Activated CD4-positive, alpha-beta T cell treated with anti-CD3 and anti-CD28 coated beads, Interleukin-2, amount 10 ng/mL, durations not matched to agents 7 days and 5 days (primary cell): Measurements from ENCODE around the gene TRRAP. TPM values are rescaled to one million over a fixed set of nuclear protein-coding genes. Genes with fewer than 3 reads are reported as not detected.

ENCODE experiments used
- CTCF ChIA-PET: fragments of 350-600 bp; sonication (Branson Sonifier 250); formaldehyde crosslinking; loops from one replicate; lab custom pipeline; 2021; ENCODE audit warnings: antibody characterized with exemption; lab: Charles Lee
- POLR2A ChIA-PET: fragments of 350-600 bp; sonication (Branson Sonifier 250); formaldehyde crosslinking; loops from one replicate; lab custom pipeline; 2021; ENCODE audit warnings: antibody characterized with exemption; lab: Charles Lee
- DNase-seq: peaks from one replicate; pipeline ENCODE4 v3.0.0-alpha.2; 2020
- H3K27ac Mint-ChIP-seq: one replicate; pipeline ENCODE4 v1.8.0; 2021; ENCODE audit warnings: mild to moderate bottlenecking, moderate library complexity, mixed read lengths
- H3K27me3 Mint-ChIP-seq: one replicate; pipeline ENCODE4 v1.8.0; 2021; ENCODE audit warnings: mixed read lengths
- H3K36me3 Mint-ChIP-seq: one replicate; pipeline ENCODE4 v1.8.0; 2021; ENCODE audit warnings: low read depth, mixed read lengths
- H3K4me1 Mint-ChIP-seq: one replicate; pipeline ENCODE4 v1.8.0; 2021; ENCODE audit warnings: mixed read lengths
- H3K4me3 Mint-ChIP-seq: one replicate; pipeline ENCODE4 v1.8.0; 2021; ENCODE audit warnings: mild to moderate bottlenecking, moderate library complexity, mixed read lengths
- H3K9me3 Mint-ChIP-seq: one replicate; pipeline ENCODE4 v1.8.0; 2021; ENCODE audit warnings: mixed read lengths
- total RNA-seq, 2 experiments: library from RNA; stranded (reverse); gene quantifications; one replicate each; pipeline ENCODE4 v1.2.3, GENCODE V29; 2021

The TRRAP gene
- total RNA-seq, 2 experiments from 2014 or later, result 63.4 to 65.1 TPM

GRCh38 chr7:98968621-98969020 lies 90.3 kb downstream of the TRRAP start:
- Mint-ChIP-seq H3K4me1 (no peaks in the 10 kb centered on the region), H3K36me3 (peaks cover 60% of the 10 kb centered on the region), H3K9me3 (no peaks in the 10 kb centered on the region), H3K27me3 (no peaks in the 10 kb centered on the region), H3K27ac (peak overlapping the region; percentile 19), H3K4me3 (no peak overlapping the region)
- DNase-seq, result no peak
- POLR2A ChIA-PET, result no interaction called here
- CTCF ChIA-PET, result interaction anchor here (0.6 kb wide), 1 partner anchor 60 kb away, joined by 3 read pairs; no protein-coding TSS in a partner anchor

- Mint-ChIP-seq H3K27me3 (no peaks in the 10 kb centered on the region), H3K27ac (no peak overlapping the region), H3K36me3 (peaks cover 63% of the 10 kb centered on the region), H3K9me3 (no peaks in the 10 kb centered on the region), H3K4me1 (no peaks in the 10 kb centered on the region), H3K4me3 (no peak overlapping the region)
- POLR2A ChIA-PET, result no interaction called here
- no peak for DNase-seq
- CTCF ChIA-PET, result no interaction called here
These were observed 91.1 kb downstream of the TRRAP start for GRCh38 chr7:98969386-98969785.

- no peak for DNase-seq
- Mint-ChIP-seq H3K27me3 (no peaks in the 10 kb centered on the region), H3K36me3 (peaks cover 63% of the 10 kb centered on the region), H3K4me1 (no peaks in the 10 kb centered on the region), H3K4me3 (no peak overlapping the region), H3K9me3 (no peaks in the 10 kb centered on the region), H3K27ac (no peak overlapping the region)
- ChIA-PET CTCF (no interaction called here), POLR2A (no interaction called here)
These were observed 91.8 kb downstream of the TRRAP start for GRCh38 chr7:98970016-98970615.

DNA sequence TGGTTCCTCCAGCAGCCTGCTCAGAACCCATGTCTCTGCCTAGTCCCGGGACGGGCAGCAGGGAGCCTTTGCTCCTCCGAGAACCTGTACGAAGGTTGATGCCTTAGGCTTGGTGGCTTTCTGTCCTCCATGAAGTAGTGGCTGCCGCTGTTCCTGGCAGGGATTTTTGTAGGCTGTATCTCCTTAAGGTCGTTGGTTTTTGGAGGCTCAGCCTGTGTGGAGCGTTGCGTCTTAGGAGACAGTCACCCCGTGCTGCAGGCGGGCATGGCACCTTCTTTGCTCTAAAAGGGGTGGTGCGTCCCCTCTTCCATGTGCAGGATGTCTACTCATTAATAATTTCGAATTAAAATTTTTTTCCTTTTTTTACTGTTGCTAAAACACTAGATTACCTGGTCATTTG lies 92.5 kb downstream of the TRRAP start:
- Mint-ChIP-seq H3K9me3 (no peaks in the 10 kb centered on the region), H3K27me3 (no peaks in the 10 kb centered on the region), H3K27ac (no peak overlapping the region), H3K36me3 (peaks cover 59% of the 10 kb centered on the region), H3K4me1 (no peaks in the 10 kb centered on the region), H3K4me3 (no peak overlapping the region)
- no peak for DNase-seq
- ChIA-PET POLR2A (no interaction called here), CTCF (no interaction called here)

GRCh38 chr7:98974205-98974604 lies 95.9 kb downstream of the TRRAP start:
- CTCF ChIA-PET, result no interaction called here
- no peaks in the 10 kb centered on the region for H3K9me3 Mint-ChIP-seq
- H3K4me3 Mint-ChIP-seq, result no peak overlapping the region
- H3K27ac Mint-ChIP-seq, result no peak overlapping the region
- POLR2A ChIA-PET, result interaction anchor here (0.6 kb wide), 1 partner anchor 182 kb away, joined by 3 read pairs; no protein-coding TSS in a partner anchor
- H3K36me3 Mint-ChIP-seq, result peaks cover 61% of the 10 kb centered on the region
- DNase-seq, result no peak
- H3K4me1 Mint-ChIP-seq, result no peaks in the 10 kb centered on the region
- H3K27me3 Mint-ChIP-seq, result no peaks in the 10 kb centered on the region

GRCh38 chr7:98974906-98975816 lies 96.8 kb downstream of the TRRAP start:
- no peaks in the 10 kb centered on the region for H3K27me3 Mint-ChIP-seq
- POLR2A ChIA-PET, result no interaction called here
- peaks cover 60% of the 10 kb centered on the region for H3K36me3 Mint-ChIP-seq
- no peaks in the 10 kb centered on the region for H3K9me3 Mint-ChIP-seq
- CTCF ChIA-PET, result no interaction called here
- H3K4me3 Mint-ChIP-seq, result no peak overlapping the region
- DNase-seq, result no peak
- H3K27ac Mint-ChIP-seq, result no peak overlapping the region
- H3K4me1 Mint-ChIP-seq, result no peaks in the 10 kb centered on the region

DNA sequence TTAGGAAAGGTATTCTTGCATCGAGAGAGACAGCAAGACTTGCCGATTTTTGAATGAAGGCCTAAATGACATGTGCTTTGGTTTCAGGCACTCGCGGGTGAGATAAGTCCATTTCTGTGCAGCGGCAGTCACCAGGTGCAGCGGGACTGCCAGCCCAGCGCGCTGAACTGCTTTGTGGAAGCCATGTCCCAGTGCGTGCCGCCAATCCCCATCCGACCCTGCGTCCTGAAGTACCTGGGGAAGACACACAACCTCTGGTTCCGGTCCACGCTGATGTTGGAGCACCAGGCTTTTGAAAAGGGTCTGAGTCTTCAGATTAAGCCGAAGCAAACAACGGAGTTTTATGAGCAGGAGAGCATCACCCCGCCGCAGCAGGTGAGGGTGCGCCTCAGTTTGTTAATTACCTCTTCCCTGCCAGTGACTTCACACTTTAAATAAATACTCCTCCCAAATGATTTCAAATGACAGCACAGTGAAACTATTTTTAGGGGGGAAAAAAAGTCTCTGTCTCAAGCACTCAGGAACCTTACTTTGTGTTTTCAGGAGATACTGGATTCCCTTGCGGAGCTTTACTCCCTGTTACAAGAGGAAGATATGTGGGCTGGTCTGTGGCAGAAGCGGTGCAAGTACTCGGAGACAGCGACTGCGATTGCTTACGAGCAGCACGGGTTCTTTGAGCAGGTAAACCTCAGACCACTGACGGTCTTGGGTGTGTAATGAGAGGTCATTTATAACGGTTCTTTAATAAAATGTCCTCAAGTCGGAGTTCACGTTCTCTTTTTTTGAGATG lies 98.3 kb downstream of the TRRAP start:
- no peaks in the 10 kb centered on the region for H3K9me3 Mint-ChIP-seq
- peaks cover 59% of the 10 kb centered on the region for H3K36me3 Mint-ChIP-seq
- no peaks in the 10 kb centered on the region for H3K4me1 Mint-ChIP-seq
- no peak overlapping the region for H3K27ac Mint-ChIP-seq
- H3K27me3 Mint-ChIP-seq, result no peaks in the 10 kb centered on the region
- no peak for DNase-seq
- ChIA-PET CTCF (no interaction called here), POLR2A (interaction anchor here (0.7 kb wide), 1 partner anchor 103 kb away, joined by 3 read pairs; no protein-coding TSS in a partner anchor)
- no peak overlapping the region for H3K4me3 Mint-ChIP-seq

- POLR2A ChIA-PET, result no interaction called here
- Mint-ChIP-seq H3K9me3 (no peaks in the 10 kb centered on the region), H3K27ac (no peak overlapping the region), H3K4me3 (no peak overlapping the region), H3K36me3 (peaks cover 59% of the 10 kb centered on the region), H3K4me1 (no peaks in the 10 kb centered on the region), H3K27me3 (no peaks in the 10 kb centered on the region)
- DNase-seq, result no peak
- CTCF ChIA-PET, result no interaction called here
These were observed 100.3 kb downstream of the TRRAP start for GRCh38 chr7:98978672-98979071.

DNA sequence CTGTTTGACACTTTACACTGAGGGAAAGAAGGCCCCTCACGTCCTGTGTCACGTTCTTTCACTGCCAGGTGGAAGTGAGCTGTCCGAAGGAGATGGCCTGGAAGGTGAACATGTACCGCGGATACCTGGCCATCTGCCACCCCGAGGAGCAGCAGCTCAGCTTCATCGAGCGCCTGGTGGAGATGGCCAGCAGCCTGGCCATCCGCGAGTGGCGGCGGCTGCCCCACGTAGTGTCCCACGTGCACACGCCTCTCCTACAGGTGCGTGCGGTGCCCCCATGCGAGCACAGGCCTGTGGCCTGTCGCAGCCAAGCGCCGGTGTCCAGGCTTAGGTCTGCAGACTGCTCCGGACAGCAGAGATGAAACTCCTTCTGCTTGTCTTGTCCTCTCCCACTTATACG lies 103.4 kb downstream of the TRRAP start:
- Mint-ChIP-seq H3K9me3 (peaks cover 9% of the 10 kb centered on the region), H3K4me3 (no peak overlapping the region), H3K27ac (no peak overlapping the region), H3K36me3 (peaks cover 68% of the 10 kb centered on the region), H3K4me1 (no peaks in the 10 kb centered on the region), H3K27me3 (no peaks in the 10 kb centered on the region)
- DNase-seq, result no peak
- CTCF ChIA-PET, result no interaction called here
- POLR2A ChIA-PET, result no interaction called here

GRCh38 chr7:98982686-98983085 lies 104.4 kb downstream of the TRRAP start:
- Mint-ChIP-seq H3K27me3 (no peaks in the 10 kb centered on the region), H3K36me3 (peaks cover 73% of the 10 kb centered on the region), H3K4me1 (no peaks in the 10 kb centered on the region), H3K9me3 (peaks cover 9% of the 10 kb centered on the region), H3K4me3 (no peak overlapping the region), H3K27ac (no peak overlapping the region)
- no peak for DNase-seq
- POLR2A ChIA-PET, result no interaction called here
- CTCF ChIA-PET, result interaction anchor here (0.5 kb wide), 1 partner anchor 88 kb away, joined by 3 read pairs; no protein-coding TSS in a partner anchor

GRCh38 chr7:98984126-98984525 lies 105.8 kb downstream of the TRRAP start:
- DNase-seq, result no peak
- Mint-ChIP-seq H3K4me1 (peaks cover 5% of the 10 kb centered on the region), H3K9me3 (peaks cover 9% of the 10 kb centered on the region), H3K36me3 (peaks cover 74% of the 10 kb centered on the region), H3K27me3 (no peaks in the 10 kb centered on the region), H3K4me3 (no peak overlapping the region), H3K27ac (peak overlapping the region; percentile 36)
- POLR2A ChIA-PET, result no interaction called here
- CTCF ChIA-PET, result interaction anchor here (0.6 to 1.4 kb wide), 5 partner anchors 8 to 103 kb away, joined by 3 to 5 read pairs (median 3); no protein-coding TSS in a partner anchor

DNA sequence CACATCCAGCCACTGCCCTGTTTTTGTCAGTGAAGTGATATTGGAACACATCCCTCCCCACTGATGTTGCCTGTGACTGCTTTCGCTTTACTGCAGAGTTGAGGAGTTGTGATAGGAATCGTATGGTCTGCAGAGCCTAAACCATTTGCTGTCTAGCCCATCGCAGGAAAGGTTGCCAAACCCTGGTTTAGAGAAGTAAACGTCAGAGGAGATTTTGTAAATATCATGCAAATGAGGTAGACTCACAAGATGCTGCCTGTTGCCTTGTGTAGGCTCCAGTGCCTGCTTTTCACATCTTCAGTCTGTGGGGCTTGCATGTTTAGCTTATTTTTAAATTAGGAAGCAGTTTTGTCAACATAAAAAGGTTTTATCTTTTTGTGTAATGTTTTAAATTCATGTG lies 107.1 kb downstream of the TRRAP start:
- Mint-ChIP-seq H3K9me3 (peaks cover 9% of the 10 kb centered on the region), H3K27ac (no peak overlapping the region), H3K4me3 (no peak overlapping the region), H3K36me3 (peaks cover 78% of the 10 kb centered on the region), H3K27me3 (no peaks in the 10 kb centered on the region), H3K4me1 (peaks cover 8% of the 10 kb centered on the region)
- CTCF ChIA-PET, result interaction anchor here (0.6 to 1.3 kb wide), 5 partner anchors 8 to 57 kb away, joined by 3 to 5 read pairs (median 3); no protein-coding TSS in a partner anchor
- DNase-seq, result no peak
- POLR2A ChIA-PET, result no interaction called here
